GM10266 (cell line): ENCODE measurements around the gene RC3H2.
A peak's percentile ranks its signal among the peaks of the same experiment; 100 is the strongest.
"Not testable (repeated sequence)": the region's sequence is repeated elsewhere in the genome, so short reads cannot be mapped to it uniquely, and the experiment has no call there.

Experiments
- DNase-seq: peaks from one replicate; pipeline ENCODE4 v3.0.0; 2012; ENCODE audit errors: extremely low spot score
- CTCF ChIP-seq: IDR thresholded peaks from 2 replicates; pipeline ENCODE4 v1.5.1; 2012; ENCODE audit warnings: mild to moderate bottlenecking, low read depth; ENCODE audit not compliant: control insufficient read depth, insufficient read depth; ENCODE audit errors: missing control alignments

RC3H2 gene

DNA sequence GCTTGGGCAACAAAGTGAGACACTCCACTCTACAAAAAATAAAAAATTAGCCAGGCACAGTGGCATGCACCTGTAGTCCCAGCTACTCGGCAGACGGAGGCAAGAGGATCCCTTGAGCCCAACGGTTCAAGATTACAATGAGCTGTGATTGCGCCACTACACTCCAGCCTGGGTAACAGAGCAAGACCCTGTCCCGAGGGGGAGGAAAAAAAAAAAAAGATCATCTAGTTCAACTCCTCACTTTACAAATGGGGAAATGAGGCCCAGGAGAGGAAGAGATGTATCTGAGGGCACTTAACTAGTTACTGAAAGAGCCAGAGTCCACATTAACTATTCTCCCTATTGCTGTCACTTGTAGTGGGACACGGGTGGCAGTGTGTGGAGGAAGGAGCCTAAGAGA, 90.6 kb downstream of the RC3H2 start:
- TF ChIP-seq CTCF, result no peak
- DNase-seq, result no peak

DNA sequence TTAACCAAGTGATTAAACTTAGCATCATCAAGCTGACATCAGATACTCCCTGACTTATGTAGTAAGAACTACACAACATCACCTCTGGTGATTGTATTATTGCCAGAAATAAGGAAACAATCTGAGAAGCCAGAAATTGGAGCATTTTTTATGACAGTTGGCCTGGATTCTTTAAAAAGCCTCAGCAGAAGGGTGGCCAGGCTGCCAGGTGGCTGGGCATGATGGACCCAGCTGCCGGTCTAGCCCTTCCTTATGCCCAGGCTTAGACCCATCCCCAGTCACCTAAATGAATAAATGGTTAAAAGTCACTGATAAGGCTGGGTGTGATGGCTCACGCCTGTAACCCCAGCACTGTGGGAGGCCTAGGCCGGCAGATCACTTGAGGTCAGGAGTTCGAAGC, 92.4 kb downstream of the RC3H2 start:
- no peak for TF ChIP-seq CTCF
- DNase-seq, result no peak

GRCh38 chr9:122810306-122810946, 94.7 kb downstream of the RC3H2 start:
- TF ChIP-seq CTCF, result peak; percentile 76
- peak; percentile 73 for DNase-seq

- DNase-seq, result not testable (repeated sequence)
Observed at GRCh38 chr9:122809261-122809660, 95.9 kb downstream of the RC3H2 start.

- no peak for DNase-seq
Observed at GRCh38 chr9:122808141-122808540, 97.0 kb downstream of the RC3H2 start.

GRCh38 chr9:122807271-122807900, 97.8 kb downstream of the RC3H2 start:
- DNase-seq, result no peak
- TF ChIP-seq CTCF, result no peak

More at GRCh38 chr9:122808141-122808540, 97.0 kb downstream of the RC3H2 start:
- no peak for TF ChIP-seq CTCF

- no peak for DNase-seq
- TF ChIP-seq CTCF, result no peak
Observed at GRCh38 chr9:122806661-122807060, 98.5 kb downstream of the RC3H2 start.
